Activated T-helper 9 cell treated with anti-CD3 and anti-CD28 coated beads, Interleukin-2, amount 50 U/mL, for 16 hours (primary cell): Measurements from ENCODE around the gene DZIP3.
"Not testable (repeated sequence)": the region's sequence is repeated elsewhere in the genome, so short reads cannot be mapped to it uniquely, and the experiment has no call there.

Experiments used
- DNase-seq: peaks from one replicate; pipeline ENCODE4 v3.0.0-alpha.2; 2020; ENCODE audit warnings: low read depth

Gene DZIP3

GRCh38 chr3:108599677-108600409, 10.3 kb downstream of the DZIP3 start:
- no peak for DNase-seq

DNA sequence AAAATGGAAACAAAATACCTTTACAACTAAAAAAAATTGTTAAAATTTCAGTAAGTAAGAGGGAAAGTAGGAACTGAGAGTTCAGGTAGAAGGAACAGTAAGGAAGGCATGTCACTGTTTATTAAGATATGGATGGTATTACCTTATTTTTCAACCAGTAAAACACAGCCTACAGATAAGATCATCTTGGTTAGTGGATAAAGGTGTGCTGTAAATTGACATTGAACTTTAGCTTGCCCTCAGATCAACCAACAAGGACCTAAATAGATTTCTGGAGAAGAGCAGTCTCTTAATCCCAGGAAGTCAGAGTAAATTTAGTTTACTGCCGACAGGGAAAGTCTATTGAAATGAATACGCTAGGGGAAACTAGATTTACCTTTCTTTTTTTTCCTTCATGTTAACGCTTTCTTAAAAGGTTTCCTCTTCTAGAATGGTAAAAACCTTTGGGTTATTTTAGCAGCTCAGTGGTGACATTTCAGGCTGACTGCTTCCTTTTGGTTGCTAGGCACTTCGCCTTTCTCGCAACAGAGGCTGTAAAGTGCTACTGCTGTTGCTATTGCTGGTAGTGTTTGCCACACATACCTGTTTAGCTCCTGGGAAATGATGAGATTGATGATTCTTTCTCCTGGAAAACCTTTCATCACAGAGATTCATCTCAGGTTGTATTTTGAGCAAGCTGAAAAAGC, 12.9 kb downstream of the DZIP3 start:
- no peak for DNase-seq

DNA sequence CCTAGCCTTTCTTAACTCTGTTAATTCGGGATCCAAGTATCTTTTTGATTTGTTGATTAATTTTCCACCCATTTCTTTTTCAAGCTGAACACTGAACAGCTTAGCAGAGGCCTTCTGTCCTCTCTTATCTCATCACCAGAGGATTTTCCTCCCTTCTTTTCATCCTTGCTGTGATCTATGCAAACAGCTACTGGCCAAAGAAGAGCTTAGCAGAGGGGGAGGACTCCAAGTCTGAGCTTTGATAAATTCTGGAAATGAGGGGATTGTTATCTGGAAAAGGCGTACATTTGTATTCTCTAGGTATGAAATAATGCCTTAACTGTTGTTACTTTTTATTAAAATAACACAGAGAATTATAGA, 13.4 kb downstream of the DZIP3 start:
- no peak for DNase-seq

GRCh38 chr3:108603691-108604090, 14.2 kb downstream of the DZIP3 start:
- DNase-seq: no peak

DNA sequence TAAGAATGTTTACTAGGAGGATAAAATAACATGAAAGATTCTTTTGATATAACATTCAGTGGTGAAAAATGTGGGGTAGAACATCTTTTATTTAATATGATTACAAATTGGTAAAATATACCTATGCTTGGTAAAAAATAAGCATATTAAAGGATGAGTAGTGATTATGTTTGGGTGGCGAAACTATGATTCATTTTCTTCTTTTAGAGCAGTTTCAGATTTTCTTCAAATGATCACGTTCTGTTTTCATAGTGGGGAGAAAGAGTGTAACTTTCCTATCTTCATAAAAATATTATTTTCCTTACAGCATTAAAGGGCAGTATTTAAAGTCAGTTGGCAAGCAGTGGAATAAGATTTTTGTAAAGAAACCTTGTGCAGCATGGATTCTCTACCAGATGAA, 15.5 kb downstream of the DZIP3 start:
- DNase-seq: no peak

DNA sequence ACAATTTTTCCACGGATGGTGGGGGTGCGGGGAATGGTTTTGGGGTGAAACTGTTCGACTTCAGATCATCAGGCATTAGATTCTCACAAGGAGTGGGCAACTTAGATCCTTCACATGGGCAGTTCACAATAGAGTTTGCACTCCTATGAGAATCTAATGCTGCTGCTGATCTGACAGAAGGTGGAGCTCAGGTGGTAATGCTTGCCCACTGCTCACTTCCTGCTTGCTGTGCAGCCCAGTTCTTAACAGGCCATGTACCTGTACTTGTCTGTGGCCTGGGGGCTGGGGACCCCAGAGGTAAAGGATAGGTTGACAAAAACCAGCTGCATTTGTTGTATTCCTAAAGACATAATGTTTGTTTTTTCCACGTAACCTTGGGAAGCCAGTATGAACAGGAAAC, 16.0 kb downstream of the DZIP3 start:
- no peak for DNase-seq

- DNase-seq: no peak
Observed at GRCh38 chr3:108608750-108609149, 19.2 kb downstream of the DZIP3 start.

- no peak for DNase-seq
Observed at GRCh38 chr3:108610651-108611050, 21.1 kb downstream of the DZIP3 start.

GRCh38 chr3:108616090-108616489, 26.6 kb downstream of the DZIP3 start:
- not testable (repeated sequence) for DNase-seq

- no peak for DNase-seq
Observed at GRCh38 chr3:108620250-108620649, 30.7 kb downstream of the DZIP3 start.

DNA sequence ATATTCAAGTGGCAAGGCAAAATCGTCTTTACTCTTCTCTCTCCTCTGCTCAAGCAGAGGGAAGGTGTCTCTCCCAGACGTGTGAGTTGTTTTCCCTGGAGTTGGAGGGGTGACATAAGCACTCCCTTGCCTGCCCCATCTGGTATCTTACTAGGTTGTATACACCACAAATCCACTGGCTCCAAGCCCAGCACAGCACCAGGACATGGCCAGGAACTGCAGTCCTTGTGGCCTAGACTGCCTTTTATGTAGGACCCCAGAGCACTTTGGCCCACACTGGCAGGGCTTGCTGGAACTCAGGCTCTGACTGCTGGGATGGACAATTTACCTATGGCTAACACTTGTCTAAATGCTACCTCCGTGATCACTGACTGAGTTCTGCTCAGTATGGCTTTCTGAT, 34.0 kb downstream of the DZIP3 start:
- DNase-seq: no peak

GRCh38 chr3:108629974-108630373, 40.5 kb downstream of the DZIP3 start:
- DNase-seq: no peak

- no peak for DNase-seq
Observed at GRCh38 chr3:108642526-108642925, 53.0 kb downstream of the DZIP3 start.

DNA sequence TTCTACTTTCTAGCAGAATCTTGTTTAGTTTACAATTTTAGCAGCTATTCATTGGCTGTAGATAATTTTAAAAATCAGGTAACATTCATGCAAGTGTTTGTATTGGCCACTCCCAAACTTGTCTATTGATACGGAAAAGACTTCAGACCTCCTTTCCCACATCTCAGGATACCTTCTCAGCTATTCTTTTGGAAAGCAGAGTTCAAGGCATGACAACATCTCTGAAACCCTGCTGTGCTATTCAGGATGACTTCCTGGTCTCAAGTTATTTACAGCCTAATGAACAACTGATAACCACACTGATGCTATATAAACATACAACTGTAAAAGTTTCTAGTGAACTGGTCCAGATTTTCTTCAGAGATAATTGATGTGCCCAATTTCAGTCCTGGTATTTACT, 55.8 kb downstream of the DZIP3 start:
- DNase-seq: no peak

- DNase-seq: not testable (repeated sequence)
Observed at GRCh38 chr3:108655664-108656063, 66.1 kb downstream of the DZIP3 start.

DNA sequence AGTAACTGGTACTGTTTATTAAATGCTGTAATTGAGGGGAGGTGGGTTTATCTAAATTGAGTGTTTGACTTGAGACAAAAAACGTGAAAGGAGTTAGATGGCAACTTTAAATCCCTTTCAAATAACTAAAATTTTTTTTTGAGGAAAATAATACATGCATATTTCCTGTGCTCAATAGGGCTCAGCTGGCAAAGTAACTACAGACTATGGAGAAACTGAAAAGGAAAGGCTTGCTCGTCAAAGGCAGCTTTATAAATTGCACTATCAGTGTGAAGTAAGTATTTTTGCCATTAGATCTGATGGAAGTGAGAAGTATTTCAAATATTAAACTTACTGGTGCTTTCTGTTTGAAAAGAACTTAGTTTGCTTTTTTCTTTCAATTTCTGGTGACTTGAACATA, 72.2 kb downstream of the DZIP3 start:
- no peak for DNase-seq

DNA sequence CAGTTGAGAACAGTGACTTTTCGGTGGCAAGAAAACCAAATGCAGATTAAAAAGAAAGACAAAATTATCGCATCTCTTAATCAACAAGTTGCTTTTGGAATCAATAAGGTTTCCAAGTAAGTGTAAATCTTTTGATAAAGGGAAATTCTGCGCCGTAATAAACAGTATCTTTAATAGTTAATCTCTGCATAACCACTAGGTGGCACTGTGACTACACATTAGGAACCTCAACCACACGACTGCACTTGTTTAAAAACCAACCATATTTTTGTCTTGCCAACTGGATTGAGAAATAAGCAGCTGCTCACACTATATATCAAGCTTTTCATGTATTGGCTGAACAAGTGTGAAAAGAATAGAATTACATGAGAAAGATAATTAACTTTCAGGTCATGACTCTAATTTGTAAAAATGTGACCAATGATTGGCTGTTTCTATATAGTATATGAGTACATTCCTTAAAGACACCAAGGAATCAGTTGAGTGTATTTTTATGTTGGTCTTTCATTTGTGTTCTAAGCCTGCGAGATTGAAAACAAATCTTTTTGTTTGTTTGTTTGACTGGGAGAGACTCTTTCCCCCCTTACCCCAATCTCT, 72.7 kb downstream of the DZIP3 start:
- peak; percentile 3 for DNase-seq

- DNase-seq: no peak
Observed at GRCh38 chr3:108664266-108664665, 74.7 kb downstream of the DZIP3 start.

- no peak for DNase-seq
Observed at GRCh38 chr3:108667312-108667711, 77.8 kb downstream of the DZIP3 start.

GRCh38 chr3:108669208-108669607, 79.7 kb downstream of the DZIP3 start:
- DNase-seq: no peak

GRCh38 chr3:108672701-108673100, 83.2 kb downstream of the DZIP3 start:
- DNase-seq: no peak

- no peak for DNase-seq
Observed at GRCh38 chr3:108673988-108674661, 84.6 kb downstream of the DZIP3 start.

DNA sequence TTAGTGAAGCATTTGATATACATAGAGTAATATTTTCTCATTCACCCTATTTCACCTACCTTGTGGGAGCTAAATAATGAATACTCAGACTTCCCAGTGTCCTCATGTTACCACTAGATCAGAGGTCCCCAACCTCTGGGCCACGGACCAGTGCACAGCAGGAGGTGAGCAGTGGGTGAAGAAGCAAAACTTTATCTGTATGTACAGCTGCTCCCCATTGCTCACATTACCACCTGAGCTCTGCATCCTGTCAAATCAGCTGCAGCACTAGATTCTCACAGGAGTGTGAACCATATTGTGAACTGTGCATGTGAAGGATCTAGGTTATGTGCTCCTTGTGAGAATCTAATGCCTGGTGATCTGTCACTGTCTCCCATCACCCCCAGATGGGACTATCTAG, 88.3 kb downstream of the DZIP3 start:
- DNase-seq: no peak
